Panc1 (cell line): ENCODE measurements around the gene PF4V1. TPM values are rescaled to one million over a fixed set of nuclear protein-coding genes. Genes with fewer than 3 reads are reported as not detected.

Experiments used
- ATAC-seq: fragments of 200-7000 bp; cut with Tn5 transposase; 2 replicates; pipeline ENCODE4 v1.9.1; 2020; ENCODE audit warnings: mild to moderate bottlenecking, moderate library complexity
- BruUV-seq: library from RNA; stranded (reverse); fragments of 400-500 nt; replicated peaks from 2 replicates; lab custom pipeline; 2021; lab: Mats Ljungman, UMichigan
- CTCF ChIA-PET: fragments of 300-600 bp; sonication (Branson Sonifier 250); formaldehyde crosslinking; loops from one replicate; lab custom pipeline; 2022; ENCODE audit warnings: antibody characterized with exemption; lab: Charles Lee
- POLR2A ChIA-PET: fragments of 300-600 bp; sonication (Branson Sonifier 250); formaldehyde crosslinking; loops from one replicate; lab custom pipeline; 2022; ENCODE audit warnings: antibody characterized with exemption; lab: Charles Lee
- DNase-seq: peaks from one replicate; pipeline ENCODE4 v3.0.0-alpha.2; 2010; ENCODE audit warnings: low read depth, low spot score
- H3K27ac ChIP-seq: 2 replicates; pipeline ENCODE4 v1.5.1; 2011; ENCODE audit warnings: mild to moderate bottlenecking, low read length, inconsistent platforms
- H3K27me3 ChIP-seq: fragments of 200-500 bp; sonication (Bioruptor generic); 2 replicates; pipeline ENCODE4 v1.6.0; 2014; ENCODE audit warnings: low read length, inconsistent platforms; ENCODE audit not compliant: control insufficient read depth, insufficient read depth
- H3K36me3 ChIP-seq: fragments of 200-500 bp; sonication (Bioruptor generic); 2 replicates; pipeline ENCODE4 v1.5.1; 2014; ENCODE audit warnings: inconsistent platforms, mild to moderate bottlenecking, low read length, moderate library complexity; ENCODE audit not compliant: control insufficient read depth, insufficient read depth
- H3K4me1 ChIP-seq: 2 replicates; pipeline ENCODE4 v1.5.1; 2011; ENCODE audit warnings: inconsistent platforms, mild to moderate bottlenecking, low read length, moderate library complexity; ENCODE audit not compliant: control insufficient read depth, insufficient read depth
- H3K4me3 ChIP-seq, 2 experiments: 2 replicates each; pipeline ENCODE4 v1.5.1; 2011 to 2012; ENCODE audit warnings: low read depth in 2 of 2, low read length in 2 of 2, mild to moderate bottlenecking in 2 of 2, inconsistent platforms in 1 of 2, moderate library complexity in 1 of 2
- H3K9me3 ChIP-seq: fragments of 200-500 bp; sonication (Bioruptor generic); 2 replicates; pipeline ENCODE4 v1.5.1; 2014; ENCODE audit warnings: low read depth, mild to moderate bottlenecking, inconsistent platforms, low read length, moderate library complexity; ENCODE audit not compliant: control insufficient read depth, insufficient read depth
- POLR2AphosphoS5 ChIP-seq: IDR thresholded peaks from 2 replicates; pipeline ENCODE4 v1.6.1; 2012; ENCODE audit warnings: mild to moderate bottlenecking, low read depth, low read length, moderate library complexity
- SIN3A ChIP-seq: IDR thresholded peaks from 2 replicates; pipeline ENCODE4 v1.6.1; 2012; ENCODE audit warnings: low read depth, mild to moderate bottlenecking, low read length, moderate library complexity, borderline replicate concordance; ENCODE audit not compliant: insufficient read depth
- TCF7L2 ChIP-seq: IDR thresholded peaks from 2 replicates; pipeline ENCODE4 v1.6.1; 2011; ENCODE audit warnings: mild to moderate bottlenecking, low read depth, low read length, inconsistent platforms
- in situ Hi-C: cut with HindIII; loops from 2 replicates; pipeline ENCODE4 v1.10.0; 2016; ENCODE audit warnings: low sequenced_read_pairs, low pct_unique_long_range_greater_than_20kb
- intact Hi-C: fragments of 100-400 bp; cut with micrococcal nuclease; formaldehyde crosslinking; loops from one replicate; pipeline ENCODE4 v1.10.0; 2022; ENCODE audit not compliant: unreplicated experiment
- total RNA-seq: library from RNA; stranded (reverse); gene quantifications from one replicate; pipeline ENCODE4 v1.2.1, GENCODE V29; 2021; ENCODE audit not compliant: unreplicated experiment
- TF ChIP-seq, protein P1 (sequence below): fragments of 450-650 bp; IDR thresholded peaks from 2 replicates; pipeline ENCODE4 v1.5.1; 2017; ENCODE audit warnings: mild to moderate bottlenecking
- TF ChIP-seq, protein P2 (sequence below), 2 experiments: IDR thresholded peaks; 2 replicates each; pipeline ENCODE4 v1.6.1; 2011 to 2012; ENCODE audit warnings: low read depth in 2 of 2, control low read depth in 1 of 2, low read length in 1 of 2, mild to moderate bottlenecking in 1 of 2, moderate library complexity in 1 of 2; ENCODE audit not compliant: insufficient read depth in 1 of 2

The PF4V1 gene
- total RNA-seq, 1 experiment from 2014 or later = 0.51 TPM

DNA sequence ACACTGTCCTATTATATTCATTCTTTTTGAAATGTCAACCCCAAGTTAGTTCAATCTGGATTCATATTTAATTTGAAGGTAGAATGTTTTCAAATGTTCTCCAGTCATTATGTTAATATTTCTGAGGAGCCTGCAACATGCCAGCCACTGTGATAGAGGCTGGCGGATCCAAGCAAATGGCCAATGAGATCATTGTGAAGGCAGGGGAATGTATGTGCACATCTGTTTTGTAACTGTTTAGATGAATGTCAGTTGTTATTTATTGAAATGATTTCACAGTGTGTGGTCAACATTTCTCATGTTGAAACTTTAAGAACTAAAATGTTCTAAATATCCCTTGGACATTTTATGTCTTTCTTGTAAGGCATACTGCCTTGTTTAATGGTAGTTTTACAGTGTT is 17.7 kb downstream of the PF4V1 start:
- Histone ChIP-seq H3K4me3 (peak overlapping the region; percentile 54 to 79), H3K27me3 (no peaks in the 10 kb centered on the region), H3K27ac (peak overlapping the region; percentile 64), H3K9me3 (no peaks in the 10 kb centered on the region), H3K36me3 (no peaks in the 10 kb centered on the region), H3K4me1 (peaks cover 5% of the 10 kb centered on the region)
- CTCF ChIA-PET = interaction anchor here (0.7 kb wide), 1 partner anchor 13 kb away, joined by 3 read pairs; no protein-coding TSS in a partner anchor
- TF ChIP-seq, protein P1, sequence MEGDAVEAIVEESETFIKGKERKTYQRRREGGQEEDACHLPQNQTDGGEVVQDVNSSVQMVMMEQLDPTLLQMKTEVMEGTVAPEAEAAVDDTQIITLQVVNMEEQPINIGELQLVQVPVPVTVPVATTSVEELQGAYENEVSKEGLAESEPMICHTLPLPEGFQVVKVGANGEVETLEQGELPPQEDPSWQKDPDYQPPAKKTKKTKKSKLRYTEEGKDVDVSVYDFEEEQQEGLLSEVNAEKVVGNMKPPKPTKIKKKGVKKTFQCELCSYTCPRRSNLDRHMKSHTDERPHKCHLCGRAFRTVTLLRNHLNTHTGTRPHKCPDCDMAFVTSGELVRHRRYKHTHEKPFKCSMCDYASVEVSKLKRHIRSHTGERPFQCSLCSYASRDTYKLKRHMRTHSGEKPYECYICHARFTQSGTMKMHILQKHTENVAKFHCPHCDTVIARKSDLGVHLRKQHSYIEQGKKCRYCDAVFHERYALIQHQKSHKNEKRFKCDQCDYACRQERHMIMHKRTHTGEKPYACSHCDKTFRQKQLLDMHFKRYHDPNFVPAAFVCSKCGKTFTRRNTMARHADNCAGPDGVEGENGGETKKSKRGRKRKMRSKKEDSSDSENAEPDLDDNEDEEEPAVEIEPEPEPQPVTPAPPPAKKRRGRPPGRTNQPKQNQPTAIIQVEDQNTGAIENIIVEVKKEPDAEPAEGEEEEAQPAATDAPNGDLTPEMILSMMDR = no peak
- TF ChIP-seq, protein P2, sequence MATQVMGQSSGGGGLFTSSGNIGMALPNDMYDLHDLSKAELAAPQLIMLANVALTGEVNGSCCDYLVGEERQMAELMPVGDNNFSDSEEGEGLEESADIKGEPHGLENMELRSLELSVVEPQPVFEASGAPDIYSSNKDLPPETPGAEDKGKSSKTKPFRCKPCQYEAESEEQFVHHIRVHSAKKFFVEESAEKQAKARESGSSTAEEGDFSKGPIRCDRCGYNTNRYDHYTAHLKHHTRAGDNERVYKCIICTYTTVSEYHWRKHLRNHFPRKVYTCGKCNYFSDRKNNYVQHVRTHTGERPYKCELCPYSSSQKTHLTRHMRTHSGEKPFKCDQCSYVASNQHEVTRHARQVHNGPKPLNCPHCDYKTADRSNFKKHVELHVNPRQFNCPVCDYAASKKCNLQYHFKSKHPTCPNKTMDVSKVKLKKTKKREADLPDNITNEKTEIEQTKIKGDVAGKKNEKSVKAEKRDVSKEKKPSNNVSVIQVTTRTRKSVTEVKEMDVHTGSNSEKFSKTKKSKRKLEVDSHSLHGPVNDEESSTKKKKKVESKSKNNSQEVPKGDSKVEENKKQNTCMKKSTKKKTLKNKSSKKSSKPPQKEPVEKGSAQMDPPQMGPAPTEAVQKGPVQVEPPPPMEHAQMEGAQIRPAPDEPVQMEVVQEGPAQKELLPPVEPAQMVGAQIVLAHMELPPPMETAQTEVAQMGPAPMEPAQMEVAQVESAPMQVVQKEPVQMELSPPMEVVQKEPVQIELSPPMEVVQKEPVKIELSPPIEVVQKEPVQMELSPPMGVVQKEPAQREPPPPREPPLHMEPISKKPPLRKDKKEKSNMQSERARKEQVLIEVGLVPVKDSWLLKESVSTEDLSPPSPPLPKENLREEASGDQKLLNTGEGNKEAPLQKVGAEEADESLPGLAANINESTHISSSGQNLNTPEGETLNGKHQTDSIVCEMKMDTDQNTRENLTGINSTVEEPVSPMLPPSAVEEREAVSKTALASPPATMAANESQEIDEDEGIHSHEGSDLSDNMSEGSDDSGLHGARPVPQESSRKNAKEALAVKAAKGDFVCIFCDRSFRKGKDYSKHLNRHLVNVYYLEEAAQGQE (IDR thresholded peaks at IDR 0.05; ENCODE audit: insufficient read depth in 1 of 2, low read depth in 2 of 2, low read length in 1 of 2) = no peak
- no peak for TF ChIP-seq TCF7L2
- TF ChIP-seq POLR2AphosphoS5 = no peak; the same call in 1 of the 2 replicates
- TF ChIP-seq SIN3A = no peak
- BruUV-seq = TSS peak; percentile 96
- intact Hi-C loops = loop anchor here (2.0 to 5.0 kb wide), 2 partner anchors 47 to 264 kb away; no protein-coding TSS in a partner anchor
- DNase-seq = no peak
- ATAC-seq = no peak
- POLR2A ChIA-PET = no interaction called here
- in situ Hi-C loops = no loop called here

DNA sequence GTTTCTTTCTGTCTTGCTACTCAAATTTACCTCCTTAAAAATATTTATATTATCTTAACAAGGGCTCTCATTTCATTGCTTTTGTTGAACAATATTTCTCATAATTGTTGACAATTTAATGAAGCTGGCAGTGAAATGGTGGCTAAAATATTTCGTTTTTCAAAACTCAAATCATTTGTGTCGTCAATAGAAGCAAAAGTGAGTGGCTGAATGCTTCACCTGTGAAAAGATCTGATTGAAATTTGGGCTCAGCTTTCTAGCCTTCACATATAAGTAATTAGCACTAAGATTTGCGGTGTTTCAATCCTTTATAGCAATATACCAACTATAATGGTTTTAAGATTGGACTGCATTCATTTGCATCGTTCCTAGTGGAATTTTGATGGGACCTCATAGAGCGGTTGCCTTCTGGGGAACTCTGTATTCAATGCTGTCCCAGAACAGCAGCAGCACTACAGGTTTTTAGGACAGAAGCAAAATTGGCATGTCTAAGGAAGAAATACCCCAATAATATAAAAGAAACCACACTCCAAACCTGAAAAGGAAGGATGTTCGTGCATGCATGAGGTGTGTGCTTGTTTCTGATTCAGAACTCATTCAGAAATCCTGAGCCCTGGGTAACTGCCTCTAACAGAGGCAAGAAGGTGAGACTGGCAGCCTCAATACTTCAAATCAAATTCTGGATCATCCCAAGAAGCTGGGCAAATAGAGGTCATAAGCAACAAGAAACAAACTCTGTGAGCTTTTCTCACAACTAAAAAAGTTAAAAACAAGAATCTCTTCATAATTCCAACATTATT is 18.6 kb downstream of the PF4V1 start:
- no peaks in the 10 kb centered on the region for H3K27me3 ChIP-seq
- no peaks in the 10 kb centered on the region for H3K9me3 ChIP-seq
- H3K4me1 ChIP-seq = peaks cover 5% of the 10 kb centered on the region
- ChIA-PET POLR2A (interaction anchor here (0.6 kb wide), 2 partner anchors 190 to 210 kb away, joined by 3 to 8 read pairs; no protein-coding TSS in a partner anchor), CTCF (no interaction called here)
- H3K36me3 ChIP-seq = no peaks in the 10 kb centered on the region
- in situ Hi-C loops = no loop called here
- DNase-seq (no peak), ATAC-seq (no peak)
- TF ChIP-seq, protein P1 = no peak
- TF ChIP-seq POLR2AphosphoS5 = 0 out of 2 replicates have a peak, but pooled peaks have one; percentile 4
- no TSS peak for BruUV-seq
- intact Hi-C loops = loop anchor here (2.0 to 5.0 kb wide), 2 partner anchors 46 to 263 kb away; no protein-coding TSS in a partner anchor
- H3K4me3 ChIP-seq = peak overlapping the region; percentile 30 to 54
- no peak overlapping the region for H3K27ac ChIP-seq
